CD14-positive monocyte (primary cell): Measurements from ENCODE around the gene RNF19B. TPM values are rescaled to one million over a fixed set of nuclear protein-coding genes. Genes with fewer than 3 reads are reported as not detected.
A peak's percentile ranks its signal among the peaks of the same experiment; 100 is the strongest.

Source experiments
- DNase-seq, 3 donors: peaks; one replicate each; pipeline ENCODE4 v3.0.0-alpha.2; 2011 to 2022
- H2AFZ ChIP-seq: 2 replicates; pipeline ENCODE4 v1.6.0; 2012; ENCODE audit warnings: mild to moderate bottlenecking, low read depth, low read length, inconsistent platforms; ENCODE audit not compliant: insufficient read depth, poor library complexity, severe bottlenecking
- H3K27ac ChIP-seq, 2 donors: 1 replicate in 1 of 2; 2 replicates in 1 of 2; pipeline ENCODE4 v1.5.1; 2012 to 2013; ENCODE audit warnings: low read length in 2 of 2, control low read depth in 1 of 2, inconsistent platforms in 1 of 2, low read depth in 1 of 2, mild to moderate bottlenecking in 1 of 2
- H3K27me3 ChIP-seq, 2 donors: one replicate each; pipeline versions ENCODE4 v1.6.0 to v1.6.1; 2011 to 2013; ENCODE audit warnings: low read length in 2 of 2; ENCODE audit not compliant: control insufficient read depth in 2 of 2, insufficient read depth in 2 of 2
- H3K36me3 ChIP-seq, 2 donors: replicated peaks in 1 of 2; 1 replicate in 1 of 2; 2 replicates in 1 of 2; pipeline versions ENCODE4 v1.5.1 to v1.6.1; 2012 to 2013; ENCODE audit warnings: low read length in 2 of 2, control low read depth in 1 of 2, inconsistent platforms in 1 of 2, mild to moderate bottlenecking in 1 of 2; ENCODE audit not compliant: insufficient read depth in 2 of 2, control insufficient read depth in 1 of 2
- H3K4me1 ChIP-seq, 2 donors: 1 replicate in 1 of 2; 2 replicates in 1 of 2; pipeline versions ENCODE4 v1.5.1 to v1.6.1; 2012 to 2013; ENCODE audit warnings: low read length in 2 of 2, control low read depth in 1 of 2, inconsistent platforms in 1 of 2, mild to moderate bottlenecking in 1 of 2, moderate library complexity in 1 of 2; ENCODE audit not compliant: insufficient read depth in 2 of 2, control insufficient read depth in 1 of 2
- H3K4me2 ChIP-seq: replicated peaks from 2 replicates; pipeline ENCODE3; 2012; ENCODE audit warnings: low read length, moderate library complexity, mild to moderate bottlenecking; ENCODE audit not compliant: poor library complexity, severe bottlenecking; ENCODE audit errors: extremely low read depth
- H3K4me3 ChIP-seq, 3 experiments: fragments of 200-600 bp in 1 of 3; sonication (generic) in 1 of 3; replicated peaks in 1 of 3; 1 replicate in 2 of 3; 2 replicates in 1 of 3; pipeline ENCODE4 v1.5.1; 2011 to 2013; ENCODE audit warnings: low read length in 3 of 3, mild to moderate bottlenecking in 3 of 3, control low read depth in 2 of 3, low read depth in 2 of 3, inconsistent platforms in 1 of 3, moderate library complexity in 1 of 3
- H3K79me2 ChIP-seq: 2 replicates; pipeline ENCODE4 v1.6.0; 2012; ENCODE audit warnings: mild to moderate bottlenecking, control low read depth, inconsistent platforms, low read length, moderate library complexity; ENCODE audit not compliant: insufficient read depth
- H3K9ac ChIP-seq: 2 replicates; pipeline ENCODE4 v1.6.0; 2017; ENCODE audit warnings: low read length, mild to moderate bottlenecking; ENCODE audit not compliant: insufficient read depth, poor library complexity, severe bottlenecking
- H3K9me3 ChIP-seq, 2 donors: replicated peaks in 1 of 2; 1 replicate in 1 of 2; 2 replicates in 1 of 2; pipeline versions ENCODE4 v1.5.1 to v1.6.1; 2012 to 2013; ENCODE audit warnings: low read length in 2 of 2, control low read depth in 1 of 2; ENCODE audit not compliant: control insufficient read depth in 1 of 2, insufficient read depth in 1 of 2
- H4K20me1 ChIP-seq: 2 replicates; pipeline ENCODE4 v1.6.0; 2012; ENCODE audit warnings: mild to moderate bottlenecking, low read length, control low read depth, moderate library complexity; ENCODE audit not compliant: insufficient read depth
- H3K27ac Mint-ChIP-seq, 7 donors: one replicate each; pipeline ENCODE4 v1.8.0; 2020; ENCODE audit warnings: mild to moderate bottlenecking in 7 of 7, mixed read lengths in 7 of 7, moderate library complexity in 6 of 7, inconsistent platforms in 2 of 7
- H3K27me3 Mint-ChIP-seq, 3 donors: one replicate each; pipeline ENCODE4 v1.8.0; 2021 to 2022; ENCODE audit warnings: low read depth in 3 of 3, mild to moderate bottlenecking in 3 of 3, mixed read lengths in 3 of 3, moderate library complexity in 3 of 3, inconsistent platforms in 1 of 3
- H3K36me3 Mint-ChIP-seq, 2 donors: one replicate each; pipeline ENCODE4 v1.8.0; 2020; ENCODE audit warnings: mixed read lengths in 2 of 2, inconsistent platforms in 1 of 2, mild to moderate bottlenecking in 1 of 2
- H3K4me1 Mint-ChIP-seq: one replicate; pipeline ENCODE4 v1.8.0; 2020; ENCODE audit warnings: mild to moderate bottlenecking, mixed read lengths
- H3K4me3 Mint-ChIP-seq, 2 donors: one replicate each; pipeline ENCODE4 v1.8.0; 2020; ENCODE audit warnings: mild to moderate bottlenecking in 2 of 2, mixed read lengths in 2 of 2, moderate library complexity in 1 of 2
- H3K9me3 Mint-ChIP-seq, 7 donors: one replicate each; pipeline ENCODE4 v1.8.0; 2020 to 2022; ENCODE audit warnings: mixed read lengths in 7 of 7, mild to moderate bottlenecking in 6 of 7, moderate library complexity in 6 of 7, inconsistent platforms in 2 of 7
- WGBS: methylation state at CpG from one replicate; pipeline ENCODE4 v1.1.5; 2013; ENCODE audit warnings: missing lambda C conversion rate; ENCODE audit not compliant: insufficient coverage; 5-methylcytosine and 5-hydroxymethylcytosine counted together
- intact Hi-C, 2 donors: fragments of 100-400 bp; cut with micrococcal nuclease; formaldehyde crosslinking; loops; one replicate each; pipeline versions ENCODE4 v1.15.0 to v1.15.1; 2023
- polyA plus RNA-seq, 3 donors: library from polyadenylated mRNA; depleted of rRNA in 1 of 3; unstranded in 2 of 3; stranded (reverse) in 1 of 3; fragments of 300-500 nt in 2 of 3; fragments of >200 nt in 1 of 3; fragmentation: Illumina TruSeq in 2 of 3; gene quantifications; 1 replicate in 2 of 3; 2 replicates in 1 of 3; pipeline ENCODE4 v1.2.3, GENCODE V29; 2012 to 2021
- TF ChIP-seq, protein P1 (sequence below): fragments of 200-600 bp; IDR thresholded peaks from one replicate; pipeline ENCODE4 v1.8.0; 2022; ENCODE audit warnings: antibody characterized with exemption, mild to moderate bottlenecking

The RNF19B gene
- polyA plus RNA-seq, 3 donors = 4.1 to 106 (median 5.8) TPM

DNA sequence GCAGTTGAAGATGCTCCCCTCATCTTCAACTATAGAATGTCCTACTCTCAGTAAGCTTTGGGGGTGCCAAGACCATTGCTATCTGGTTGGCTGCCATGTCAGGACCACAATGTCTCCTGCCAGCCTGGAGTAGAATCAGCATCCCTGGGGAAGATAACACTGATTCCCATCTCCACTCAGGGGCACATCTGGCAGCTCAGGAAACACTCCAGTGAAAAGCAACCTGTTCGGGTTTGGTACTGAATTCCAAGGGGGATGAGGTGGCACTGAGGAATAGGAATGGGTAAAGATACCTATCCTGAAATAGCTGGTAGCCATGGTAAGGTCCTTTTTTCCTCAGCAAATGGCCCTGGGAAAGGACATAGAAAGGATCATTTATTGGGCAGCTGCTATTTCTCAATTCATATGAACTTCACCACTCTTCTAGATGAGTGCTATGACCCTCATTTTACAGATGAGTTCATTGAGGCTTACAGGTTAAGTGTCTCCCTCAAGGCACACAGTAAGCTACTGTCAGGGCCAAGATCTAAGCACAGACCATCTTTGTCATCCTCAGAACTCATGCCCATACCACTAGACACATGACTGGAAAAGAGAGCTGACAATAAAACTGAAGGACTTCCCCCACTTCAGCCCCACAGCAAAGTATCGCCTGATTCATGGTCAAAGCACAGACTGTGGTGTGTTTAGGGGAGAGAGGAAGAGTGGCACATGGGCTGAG lies 40.7 kb upstream of the RNF19B start:
- peaks cover 0 to 5% of the 10 kb centered on the region in 2 donors for H3K4me1 ChIP-seq
- H3K27ac ChIP-seq = peak overlapping the region in 1 of 2 donors; percentile 28
- no peak overlapping the region for H2AFZ ChIP-seq
- Mint-ChIP-seq H3K27me3 (no peaks in the 10 kb centered on the region), H3K9me3 (no peaks in the 10 kb centered on the region), H3K4me1 (peaks cover 38% of the 10 kb centered on the region), H3K27ac (peak overlapping the region in 2 of 7 donors; percentile 16 to 47), H3K36me3 (peaks cover 44 to 57% of the 10 kb centered on the region in 2 donors), H3K4me3 (no peak overlapping the region)
- TF ChIP-seq, protein P1, sequence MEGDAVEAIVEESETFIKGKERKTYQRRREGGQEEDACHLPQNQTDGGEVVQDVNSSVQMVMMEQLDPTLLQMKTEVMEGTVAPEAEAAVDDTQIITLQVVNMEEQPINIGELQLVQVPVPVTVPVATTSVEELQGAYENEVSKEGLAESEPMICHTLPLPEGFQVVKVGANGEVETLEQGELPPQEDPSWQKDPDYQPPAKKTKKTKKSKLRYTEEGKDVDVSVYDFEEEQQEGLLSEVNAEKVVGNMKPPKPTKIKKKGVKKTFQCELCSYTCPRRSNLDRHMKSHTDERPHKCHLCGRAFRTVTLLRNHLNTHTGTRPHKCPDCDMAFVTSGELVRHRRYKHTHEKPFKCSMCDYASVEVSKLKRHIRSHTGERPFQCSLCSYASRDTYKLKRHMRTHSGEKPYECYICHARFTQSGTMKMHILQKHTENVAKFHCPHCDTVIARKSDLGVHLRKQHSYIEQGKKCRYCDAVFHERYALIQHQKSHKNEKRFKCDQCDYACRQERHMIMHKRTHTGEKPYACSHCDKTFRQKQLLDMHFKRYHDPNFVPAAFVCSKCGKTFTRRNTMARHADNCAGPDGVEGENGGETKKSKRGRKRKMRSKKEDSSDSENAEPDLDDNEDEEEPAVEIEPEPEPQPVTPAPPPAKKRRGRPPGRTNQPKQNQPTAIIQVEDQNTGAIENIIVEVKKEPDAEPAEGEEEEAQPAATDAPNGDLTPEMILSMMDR = no peak
- peaks cover 9% of the 10 kb centered on the region for H3K79me2 ChIP-seq
- peaks cover 16 to 53% of the 10 kb centered on the region in 2 donors for H3K36me3 ChIP-seq
- H3K27me3 ChIP-seq = no peaks in the 10 kb centered on the region
- intact Hi-C loops = loop anchor here (5.0 to 10.0 kb wide), 4 partner anchors 38 to 73 kb away; partner anchors contain the start of gene RNF19B (in 1 of the 2)
- no peaks in the 10 kb centered on the region for H3K9me3 ChIP-seq
- peaks cover 4% of the 10 kb centered on the region for H4K20me1 ChIP-seq
- no peak overlapping the region for H3K4me2 ChIP-seq
- no peak overlapping the region for H3K4me3 ChIP-seq
- no peak overlapping the region for H3K9ac ChIP-seq
- WGBS = 100% methylated on average over 1 of the region's 2 CpGs
- DNase-seq = peak in 1 of 3 donors; percentile 27

DNA sequence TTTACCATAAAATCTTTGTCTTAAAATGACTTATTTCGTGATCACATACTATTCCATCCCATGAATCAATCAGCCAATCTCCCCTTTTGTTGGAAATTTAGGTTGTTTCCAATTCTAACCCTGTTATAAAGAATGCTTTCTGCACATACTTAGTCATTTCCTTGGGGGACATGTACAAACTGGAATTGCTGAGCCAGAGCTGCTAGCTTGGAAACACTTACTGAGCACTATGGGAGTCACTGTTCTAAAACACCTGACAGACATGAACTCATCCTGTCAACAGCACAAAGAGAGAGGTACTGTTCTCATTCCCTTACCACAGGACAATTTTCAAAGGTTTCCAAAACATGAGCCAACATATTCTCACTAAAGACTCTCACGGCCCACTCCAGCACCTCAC lies 40.0 kb upstream of the RNF19B start:
- no peak overlapping the region for H3K27ac ChIP-seq
- Mint-ChIP-seq H3K27me3 (no peaks in the 10 kb centered on the region), H3K9me3 (no peaks in the 10 kb centered on the region), H3K4me1 (peaks cover 37% of the 10 kb centered on the region), H3K4me3 (no peak overlapping the region), H3K27ac (peak overlapping the region in 1 of 7 donors; percentile 16), H3K36me3 (peaks cover 40 to 54% of the 10 kb centered on the region in 2 donors)
- H3K9ac ChIP-seq = no peak overlapping the region
- peaks cover 0 to 5% of the 10 kb centered on the region in 2 donors for H3K4me1 ChIP-seq
- H4K20me1 ChIP-seq = peaks cover 4% of the 10 kb centered on the region
- H3K9me3 ChIP-seq = no peaks in the 10 kb centered on the region
- H3K36me3 ChIP-seq = peaks cover 15 to 49% of the 10 kb centered on the region in 2 donors
- H3K79me2 ChIP-seq = peaks cover 9% of the 10 kb centered on the region
- no CpG with 5 or more reads among the region's 2 CpGs for WGBS
- H3K4me2 ChIP-seq = no peak overlapping the region
- DNase-seq = peak in 1 of 3 donors; percentile 49
- H2AFZ ChIP-seq = no peak overlapping the region
- TF ChIP-seq, protein P1 = no peak
- H3K27me3 ChIP-seq = no peaks in the 10 kb centered on the region
- intact Hi-C loops = loop anchor here (5.0 to 10.0 kb wide), 4 partner anchors 37 to 72 kb away; partner anchors contain the start of gene RNF19B (in 1 of the 2)
- H3K4me3 ChIP-seq = no peak overlapping the region
